Left ventricle myocardium inferior (tissue), 1 donor: ENCODE results near the gene SIN3B. TPM values are rescaled to one million over a fixed set of nuclear protein-coding genes. Genes with fewer than 3 reads are reported as not detected.

Experiments used
- DNase-seq: peaks from one replicate; pipeline ENCODE4 v3.0.0-alpha.2; 2020
- H3K27ac ChIP-seq: fragments of 200-600 bp; replicated peaks from 2 replicates; pipeline ENCODE4 v1.8.0; 2021
- H3K27me3 ChIP-seq: fragments of 200-600 bp; 2 replicates; pipeline ENCODE4 v1.8.0; 2021; ENCODE audit warnings: low read depth
- H3K36me3 ChIP-seq: fragments of 200-600 bp; 2 replicates; pipeline ENCODE4 v1.8.0; 2021
- H3K4me1 ChIP-seq: fragments of 200-600 bp; 2 replicates; pipeline ENCODE4 v1.8.0; 2021
- H3K4me3 ChIP-seq: fragments of 200-600 bp; 2 replicates; pipeline ENCODE4 v1.8.0; 2021; ENCODE audit warnings: mild to moderate bottlenecking, moderate library complexity
- H3K9me3 ChIP-seq: fragments of 200-600 bp; replicated peaks from 2 replicates; pipeline ENCODE4 v1.8.0; 2021
- CTCF ChIP-seq: fragments of 200-600 bp; IDR thresholded peaks from 2 replicates; pipeline ENCODE4 v1.8.0; 2021; ENCODE audit warnings: antibody characterized with exemption, mild to moderate bottlenecking, borderline replicate concordance
- intact Hi-C: fragments of 100-400 bp; cut with micrococcal nuclease; formaldehyde crosslinking; loops from one replicate; pipeline ENCODE4 v1.11.0; 2022
- long read RNA-seq: library from polyadenylated mRNA; unstranded; transcript quantifications from one replicate; pipeline ENCODE4 v2.0.0, GENCODE V29; 2021
- total RNA-seq: library from RNA; stranded (reverse); fragmentation: NEBNext Ultra II Directional; extraction: Animal tissue kit (Norgen Biotek cat#: 25700); gene quantifications from one replicate; pipeline ENCODE4 v1.2.1, GENCODE V29; 2021
- donor health status: DM: no; HTN: yes; CAD: no; lungs with severe emphysema.

SIN3B gene
- 24.4 TPM for total RNA-seq
- long read RNA-seq, full-length matches to known transcripts: 14 of 30 reads
- long read RNA-seq, partial matches to known transcripts: 9 of 30 reads
- long read RNA-seq, other reads (novel, unspliced or antisense): 7 of 30 reads

DNA sequence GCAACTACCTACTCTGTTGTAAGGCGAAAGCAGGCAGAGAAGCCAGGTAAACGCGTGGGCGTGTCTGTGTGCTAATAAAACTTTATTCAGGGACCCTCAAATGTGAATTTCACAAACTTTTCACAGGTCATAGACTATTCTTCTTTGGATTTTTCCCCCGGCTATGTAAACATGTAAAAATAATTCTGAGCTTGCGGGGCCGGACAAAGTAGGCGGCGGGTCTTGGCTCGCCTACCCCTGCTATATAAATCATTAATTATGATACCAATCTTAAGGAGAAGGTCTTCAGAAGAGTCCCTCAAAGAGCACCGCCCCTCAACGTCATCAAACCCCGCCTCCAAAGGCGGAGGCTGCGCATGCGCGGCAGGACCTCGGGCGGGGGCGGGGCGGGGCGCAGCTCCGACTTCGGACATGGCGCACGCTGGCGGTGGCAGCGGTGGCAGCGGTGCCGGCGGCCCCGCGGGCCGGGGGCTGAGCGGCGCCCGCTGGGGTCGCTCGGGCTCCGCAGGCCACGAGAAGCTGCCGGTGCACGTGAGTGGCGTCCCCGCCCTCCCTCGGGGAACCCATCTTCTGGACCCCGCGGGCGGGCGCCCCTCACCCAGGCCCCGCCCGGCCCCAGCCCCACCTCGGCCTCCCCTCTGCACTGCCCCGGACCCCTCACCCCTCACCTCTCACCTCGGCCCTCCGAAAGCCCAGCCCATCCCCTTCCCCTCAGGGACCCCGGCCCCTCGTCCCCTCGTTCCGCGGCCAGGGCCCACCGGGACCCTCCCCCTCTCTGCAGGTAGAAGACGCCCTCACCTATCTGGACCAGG is at the start of gene SIN3B:
SIN3B (plus strand) TSS at position 389 of the 812 bp plus-strand sequence; CDS start at position 412, 23 bp downstream.
- peak; percentile 83 for DNase-seq
- H3K27me3 ChIP-seq: no peaks in the 10 kb centered on the region
- intact Hi-C loops: no loop called here
- H3K9me3 ChIP-seq: no peaks in the 10 kb centered on the region
- H3K4me3 ChIP-seq: peak within 1 kb of the TSS; percentile 89
- no peak for TF ChIP-seq CTCF
- peak within 1 kb of the TSS; percentile 86 for H3K27ac ChIP-seq
- peaks cover 31% of the 10 kb centered on the region for H3K36me3 ChIP-seq
- H3K4me1 ChIP-seq: peaks cover 37% of the 10 kb centered on the region

DNA sequence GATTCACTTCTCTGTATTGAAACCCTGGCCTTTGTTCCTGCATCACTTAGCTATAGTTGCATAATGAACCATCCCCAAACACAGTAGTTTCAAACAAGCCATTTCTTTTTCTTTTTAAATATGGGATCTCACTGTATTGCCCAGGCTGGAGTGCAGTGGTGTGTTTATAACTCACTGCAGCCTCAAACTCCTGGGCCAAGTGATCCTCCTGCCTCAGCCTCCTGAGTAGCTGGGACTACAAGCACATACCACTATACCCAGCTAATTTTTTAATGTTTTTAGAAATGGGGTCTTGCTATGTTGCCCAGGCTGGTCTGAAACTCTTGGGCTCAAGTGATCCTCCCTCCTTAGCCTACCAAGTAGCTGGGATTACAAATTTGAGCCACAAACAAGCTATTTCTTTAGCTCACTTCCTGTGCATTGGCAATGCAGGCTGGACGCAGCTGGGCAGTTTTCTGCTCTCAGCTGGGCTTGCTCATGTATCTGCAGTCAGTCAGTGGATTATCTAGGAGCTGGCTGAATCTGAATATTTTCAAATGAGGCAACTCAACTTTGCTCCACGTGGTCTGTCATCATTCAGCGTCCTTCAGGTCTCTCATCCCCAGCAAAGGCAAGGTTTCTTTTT is 49.5 kb upstream of the SIN3B start:
- no peak overlapping the region for H3K27ac ChIP-seq
- H3K9me3 ChIP-seq: no peaks in the 10 kb centered on the region
- no peak for TF ChIP-seq CTCF
- peaks cover 16% of the 10 kb centered on the region for H3K27me3 ChIP-seq
- DNase-seq: no peak
- intact Hi-C loops: no loop called here
- H3K4me1 ChIP-seq: no peaks in the 10 kb centered on the region
- H3K4me3 ChIP-seq: no peak overlapping the region
- H3K36me3 ChIP-seq: no peaks in the 10 kb centered on the region

DNA sequence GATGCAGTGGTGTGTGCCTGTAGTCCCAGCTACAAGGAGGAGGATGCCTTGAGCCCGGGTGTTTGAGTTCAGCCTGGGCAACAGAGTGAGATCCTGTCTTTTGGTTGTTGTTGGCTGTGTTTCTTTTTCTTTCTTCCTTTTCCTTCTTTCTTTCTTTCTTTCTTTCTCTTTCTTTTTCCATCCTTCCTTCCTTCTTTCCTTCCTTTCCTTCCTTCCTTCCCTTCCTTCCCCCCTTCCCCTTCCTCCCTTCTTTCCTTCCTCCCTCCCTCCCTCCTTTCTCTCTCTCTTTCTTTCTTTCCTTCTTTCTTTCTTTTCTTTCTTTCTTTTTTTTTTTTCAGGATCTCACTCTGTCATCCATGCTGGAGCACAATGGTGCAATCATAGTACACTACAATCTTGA is 46.5 kb upstream of the SIN3B start:
- Histone ChIP-seq H3K36me3 (no peaks in the 10 kb centered on the region), H3K4me1 (no peaks in the 10 kb centered on the region), H3K27ac (no peak overlapping the region), H3K27me3 (peaks cover 17% of the 10 kb centered on the region), H3K9me3 (no peaks in the 10 kb centered on the region), H3K4me3 (no peak overlapping the region)
- intact Hi-C loops: no loop called here
- TF ChIP-seq CTCF: no peak
- no peak for DNase-seq

DNA sequence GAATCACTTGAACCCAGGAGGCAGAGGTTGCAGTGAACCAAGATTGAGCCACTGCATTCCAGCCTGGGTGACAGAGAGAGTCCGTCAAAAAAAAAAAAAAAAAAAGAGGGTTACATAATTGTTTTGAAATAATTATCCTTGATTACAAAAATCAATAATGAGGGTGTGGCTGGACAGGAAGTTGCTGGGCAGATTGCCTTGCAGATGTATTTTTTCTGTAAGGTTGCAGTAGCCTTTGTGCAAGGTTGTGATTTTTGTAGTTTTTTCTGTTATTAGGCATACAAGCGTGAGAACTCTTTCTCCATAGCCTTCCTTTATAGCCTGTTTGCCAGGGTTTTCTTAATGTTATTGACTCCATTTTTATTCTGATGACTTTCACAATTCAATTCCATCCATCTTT is 40.7 kb upstream of the SIN3B start:
- Histone ChIP-seq H3K27ac (no peak overlapping the region), H3K27me3 (peaks cover 3% of the 10 kb centered on the region), H3K4me3 (no peak overlapping the region), H3K9me3 (peaks cover 42% of the 10 kb centered on the region), H3K36me3 (peaks cover 4% of the 10 kb centered on the region), H3K4me1 (no peaks in the 10 kb centered on the region)
- TF ChIP-seq CTCF: no peak
- DNase-seq: no peak
- intact Hi-C loops: no loop called here

- Histone ChIP-seq H3K9me3 (peaks cover 42% of the 10 kb centered on the region), H3K27ac (no peak overlapping the region), H3K27me3 (peaks cover 3% of the 10 kb centered on the region), H3K36me3 (peaks cover 4% of the 10 kb centered on the region), H3K4me1 (no peaks in the 10 kb centered on the region), H3K4me3 (no peak overlapping the region)
- TF ChIP-seq CTCF: no peak
- intact Hi-C loops: no loop called here
- DNase-seq: no peak
Measured at GRCh38 chr19:16789238-16789637, 40.0 kb upstream of the SIN3B start.
